Non-pigmented ciliary epithelial cell (primary cell): ENCODE data around the gene SORCS2.

Experiments used
- DNase-seq: peaks from one replicate; pipeline ENCODE4 v3.0.0-alpha.2; 2010; ENCODE audit warnings: low read depth

The SORCS2 gene

DNA sequence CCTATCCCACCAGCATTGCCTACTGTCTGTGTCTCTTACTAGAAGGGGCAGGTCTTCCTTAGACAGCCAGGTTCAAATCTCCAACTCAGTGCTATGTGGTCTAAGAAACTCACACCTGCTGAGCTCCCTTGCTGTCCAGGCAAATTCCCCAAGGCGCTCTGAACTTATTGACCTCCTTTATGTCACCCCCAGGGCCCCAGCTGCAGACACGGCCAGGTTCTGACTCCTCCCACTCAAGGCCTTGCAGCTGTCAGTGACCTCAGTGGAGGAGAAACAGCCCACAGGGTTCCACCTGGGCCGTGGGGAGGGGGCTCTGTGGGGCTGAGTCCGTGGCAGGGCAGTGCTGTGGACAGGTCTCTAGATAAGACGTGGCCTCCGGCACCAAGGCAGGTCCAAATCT lies 284.5 kb downstream of the SORCS2 start:
- DNase-seq: no peak

DNA sequence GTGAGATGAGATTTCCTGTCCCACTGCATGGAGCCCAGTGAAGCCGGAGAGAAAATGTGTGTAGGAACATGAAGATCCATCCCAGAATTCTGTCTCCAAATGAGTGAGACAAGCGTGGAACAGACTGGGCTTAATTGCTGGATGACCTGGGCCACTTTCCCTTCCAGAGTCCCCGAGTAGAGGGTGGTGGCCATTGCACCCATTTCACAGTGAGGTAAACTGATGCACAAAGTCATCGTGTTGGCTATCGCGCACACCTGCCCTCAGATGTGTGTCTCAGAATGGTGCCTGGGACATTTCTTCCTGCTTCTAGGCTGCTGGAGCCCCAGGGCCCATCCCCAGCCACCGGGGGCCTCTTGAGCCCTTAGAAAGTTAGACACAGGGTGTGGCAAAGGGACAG lies 285.4 kb downstream of the SORCS2 start:
- DNase-seq: no peak

DNA sequence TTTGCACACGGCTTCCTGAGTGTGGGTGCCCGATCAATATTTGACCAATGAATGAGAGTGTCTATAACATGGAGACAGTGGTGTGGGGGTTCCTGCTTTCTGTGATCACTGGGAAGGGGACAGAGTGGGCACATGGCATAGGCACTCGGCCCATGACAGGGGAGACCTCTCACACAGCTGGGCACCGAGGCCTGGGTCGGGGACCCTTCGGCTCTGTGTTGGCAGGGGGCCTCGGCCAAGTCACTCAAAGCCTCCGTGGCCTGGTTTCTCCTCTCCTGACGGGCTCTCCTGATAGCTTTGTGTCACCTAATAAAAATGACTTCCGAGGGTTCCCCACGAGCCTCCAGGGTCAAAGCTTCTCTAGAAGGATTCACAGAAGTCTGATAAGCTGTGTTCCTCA lies 286.3 kb downstream of the SORCS2 start:
- DNase-seq: no peak

DNA sequence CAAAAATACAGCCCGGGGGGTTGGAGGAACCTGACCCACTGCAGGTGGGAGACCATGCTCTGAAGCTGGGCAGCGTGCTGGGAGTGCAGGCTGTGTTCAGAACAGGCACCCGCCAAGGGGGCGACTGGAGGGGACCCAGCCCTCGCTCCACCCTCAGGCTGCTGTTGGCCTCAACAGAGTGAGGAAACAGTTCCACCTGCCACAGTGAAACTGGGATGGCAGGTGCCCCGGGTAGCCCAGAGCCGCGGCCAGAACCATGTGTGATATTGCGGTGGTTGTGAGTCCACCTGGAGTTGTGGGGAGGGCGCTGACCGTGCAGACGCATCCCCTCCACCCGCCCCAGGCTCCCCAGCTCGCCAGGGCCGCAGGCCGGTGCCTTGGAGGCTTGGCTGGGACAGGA lies 288.1 kb downstream of the SORCS2 start:
- no peak for DNase-seq

DNA sequence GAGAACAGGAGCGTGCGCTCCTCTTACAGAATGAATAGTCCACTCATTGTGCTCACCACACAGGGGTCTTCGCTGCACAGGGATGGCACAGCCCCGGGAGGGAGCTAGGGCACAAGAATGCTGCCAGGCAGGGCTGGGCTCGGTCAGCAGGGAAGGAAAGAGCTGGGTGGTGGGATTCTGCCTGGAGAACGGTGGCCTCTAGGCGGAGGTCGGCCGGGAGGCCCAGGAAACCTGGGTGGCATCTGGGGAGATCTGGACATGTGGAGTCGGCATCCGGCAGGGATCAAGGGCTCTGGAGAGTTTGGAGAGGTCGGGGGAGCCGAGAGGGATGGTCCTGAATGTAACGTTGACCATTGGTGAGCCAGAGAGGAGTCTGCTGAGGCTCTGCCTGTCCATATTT lies 288.9 kb downstream of the SORCS2 start:
- no peak for DNase-seq

DNA sequence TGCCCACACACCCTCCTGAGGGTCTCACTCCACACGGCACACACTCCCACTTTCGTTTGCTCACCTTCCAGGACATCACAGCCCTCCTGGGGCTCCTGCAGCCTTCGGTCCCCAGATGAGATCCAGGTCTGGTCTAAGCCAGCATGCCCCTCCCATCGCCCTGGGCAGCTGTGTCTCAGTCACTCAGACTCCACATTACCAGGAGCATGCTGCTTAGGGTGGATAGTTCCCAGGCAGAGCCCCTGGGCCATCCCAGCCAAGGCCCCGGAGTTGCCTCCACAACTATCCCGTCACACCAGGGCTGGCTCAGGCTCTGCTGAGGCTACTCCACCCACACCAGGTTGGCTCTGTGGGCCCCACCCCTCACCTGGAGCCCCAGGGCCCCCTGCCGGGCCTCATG lies 292.8 kb downstream of the SORCS2 start:
- no peak for DNase-seq

DNA sequence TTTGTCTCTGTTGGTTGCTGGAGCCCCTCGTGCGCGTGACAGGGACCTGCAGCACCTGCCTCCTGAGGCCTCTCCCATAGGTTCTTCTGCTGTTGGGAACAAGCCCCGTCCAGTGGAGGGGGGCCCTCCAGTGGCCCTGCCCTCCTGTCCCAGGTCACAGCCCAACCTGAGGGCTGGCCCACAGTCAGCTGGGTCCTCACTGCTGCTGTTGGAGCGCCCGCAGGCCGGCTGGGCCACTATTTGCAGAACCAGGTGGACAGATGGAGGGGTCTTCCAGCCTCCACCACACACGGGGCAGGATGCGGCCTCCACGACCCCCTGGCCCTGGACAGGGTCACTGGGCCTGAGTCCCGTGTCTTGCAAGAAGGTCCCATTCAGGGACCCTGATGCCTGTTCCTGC lies 293.8 kb downstream of the SORCS2 start:
- DNase-seq: no peak

DNA sequence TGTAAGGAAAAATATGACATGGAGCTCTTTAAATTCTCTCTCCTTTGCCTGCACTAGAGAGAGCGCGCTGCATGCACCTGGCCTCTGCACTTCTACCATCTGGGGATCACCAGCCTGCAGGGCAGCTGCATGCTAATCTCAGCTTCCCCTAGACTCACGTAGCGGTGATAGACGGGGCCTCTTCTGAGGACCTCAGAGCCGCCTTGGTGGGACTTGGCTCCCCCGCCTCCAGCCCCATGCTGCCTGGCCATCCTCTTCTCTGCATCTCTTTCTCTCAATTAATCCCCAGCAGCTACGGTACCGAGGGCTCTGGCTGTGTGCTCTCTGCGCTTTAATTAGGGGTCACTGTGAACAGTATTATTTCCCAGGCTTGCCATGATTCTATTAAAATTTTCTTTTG lies 295.2 kb downstream of the SORCS2 start:
- no peak for DNase-seq

DNA sequence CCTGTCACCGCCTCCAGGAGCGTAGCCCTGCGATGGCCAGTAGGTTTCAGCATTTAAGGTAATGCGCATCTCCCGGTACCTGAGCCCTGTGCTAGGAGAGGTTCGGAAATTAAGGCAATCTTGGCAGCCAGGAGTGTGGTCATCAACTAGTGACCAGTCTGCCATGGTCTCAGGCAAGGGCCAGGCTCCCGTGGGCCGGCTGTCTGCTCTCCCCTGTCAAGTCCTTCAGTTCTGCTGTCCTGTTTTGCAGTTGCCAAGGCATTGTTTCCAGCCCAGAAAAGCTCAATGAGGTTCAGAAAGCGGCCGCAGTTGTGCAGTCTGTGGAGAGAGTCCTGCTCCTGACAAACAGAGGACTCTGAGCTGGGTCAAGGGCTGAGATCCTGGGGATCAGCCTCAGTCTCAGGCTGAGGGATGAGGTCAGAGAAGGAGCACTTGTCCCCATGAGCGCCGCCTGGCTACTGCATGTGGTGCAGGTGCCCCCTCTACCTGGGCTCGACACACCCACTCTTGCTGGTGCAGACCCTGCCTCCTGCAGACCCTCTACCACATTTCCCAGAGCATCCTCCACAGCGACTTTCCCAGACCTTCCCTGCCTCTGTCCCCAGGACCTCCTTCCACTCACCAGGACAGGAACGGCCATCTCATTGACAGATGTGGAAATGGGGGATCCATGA lies 295.8 kb downstream of the SORCS2 start:
- no peak for DNase-seq

DNA sequence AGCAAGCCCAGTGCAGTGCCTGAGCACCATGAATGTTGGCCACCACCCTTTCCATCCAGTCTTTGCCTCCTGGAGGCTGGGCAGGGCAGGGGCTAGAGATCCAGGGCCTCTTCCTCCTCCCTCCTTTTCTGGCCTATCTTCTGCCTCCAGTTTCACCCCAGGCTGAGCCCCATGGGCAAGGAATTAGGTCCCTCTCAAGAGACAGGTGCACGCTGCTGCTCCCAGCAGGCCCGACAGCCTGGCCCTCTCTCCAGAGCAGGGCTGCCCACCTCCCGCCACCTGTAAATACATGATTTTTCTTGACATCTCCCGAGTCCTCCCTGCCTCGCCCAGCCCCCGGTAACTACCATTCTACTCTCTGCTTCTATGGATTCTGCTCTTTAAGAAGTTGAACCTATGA lies 299.6 kb downstream of the SORCS2 start:
- DNase-seq: no peak

DNA sequence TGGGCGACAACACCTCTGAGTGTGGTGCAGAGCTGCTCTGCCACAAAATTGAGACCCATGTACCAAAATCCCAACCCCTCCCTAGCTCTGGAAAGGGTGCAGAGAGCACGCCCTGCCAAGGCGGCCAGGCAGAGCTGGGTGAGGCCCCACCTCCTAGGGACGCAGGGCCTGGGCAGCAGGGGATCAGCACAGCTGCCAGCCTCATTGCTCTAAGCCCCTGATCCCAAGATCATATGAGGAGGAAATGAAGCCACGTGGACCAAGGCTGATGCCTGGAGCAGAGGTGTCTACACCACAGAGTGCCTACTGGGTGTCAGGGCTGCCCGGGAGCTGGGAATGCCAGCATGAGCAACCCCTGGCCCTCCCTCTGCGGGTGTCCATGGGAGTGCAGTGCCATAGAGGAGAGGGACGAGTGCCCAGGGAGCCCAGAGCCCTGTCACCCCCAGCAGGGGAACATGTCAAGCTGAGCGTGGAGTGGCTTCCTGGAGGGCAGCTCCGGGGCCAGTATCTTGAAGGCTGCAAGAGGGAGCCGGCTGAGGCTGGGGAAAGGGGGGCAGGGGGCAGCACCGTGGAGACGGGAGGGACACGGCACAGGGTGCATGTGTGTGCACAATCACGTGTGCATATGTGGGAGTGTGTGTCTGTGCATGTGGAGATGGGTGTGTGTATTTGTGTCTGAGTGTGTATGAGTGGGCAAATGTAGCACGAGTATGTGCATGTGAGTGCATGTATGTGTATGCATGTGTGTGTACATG lies 306.3 kb downstream of the SORCS2 start:
- no peak for DNase-seq

DNA sequence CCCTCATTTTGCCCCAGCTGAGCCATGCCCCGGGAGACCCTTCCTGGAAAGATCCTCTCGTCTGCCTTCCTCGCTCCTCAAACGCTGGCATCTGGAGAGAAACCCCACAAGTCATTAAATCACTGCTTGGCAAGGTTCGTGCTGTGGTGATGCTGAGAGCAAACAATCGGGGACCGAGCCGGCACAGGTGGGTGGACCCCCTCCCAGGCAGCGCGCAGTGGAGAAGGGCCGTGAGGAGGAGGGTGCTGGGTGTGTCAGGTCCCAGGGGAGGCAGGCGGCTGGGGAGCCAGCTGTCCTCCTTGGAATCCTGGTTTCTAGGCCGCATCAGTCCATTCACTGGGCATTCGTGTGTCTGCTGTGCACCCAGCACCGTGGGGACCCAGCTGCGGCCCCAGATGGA lies 307.3 kb downstream of the SORCS2 start:
- no peak for DNase-seq

DNA sequence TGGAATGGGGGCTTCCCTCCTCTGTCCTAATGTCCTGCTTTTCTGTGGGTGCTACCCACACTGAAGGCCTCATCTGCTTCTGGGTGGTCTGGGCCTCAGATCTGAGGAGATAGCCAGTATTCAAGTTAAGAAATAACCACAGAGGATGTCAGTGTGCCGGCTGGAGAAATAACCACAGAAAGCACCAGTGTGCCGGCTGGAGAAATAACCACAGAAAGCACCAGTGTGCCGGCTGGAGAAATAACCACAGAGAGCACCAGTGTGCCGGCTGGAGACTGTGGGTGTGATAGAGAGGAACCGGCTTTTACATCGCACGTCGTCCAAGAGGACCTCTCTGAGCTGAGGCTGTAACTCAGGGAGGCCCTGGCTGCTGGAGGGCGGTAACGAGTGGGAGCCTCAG lies 308.1 kb downstream of the SORCS2 start:
- no peak for DNase-seq

DNA sequence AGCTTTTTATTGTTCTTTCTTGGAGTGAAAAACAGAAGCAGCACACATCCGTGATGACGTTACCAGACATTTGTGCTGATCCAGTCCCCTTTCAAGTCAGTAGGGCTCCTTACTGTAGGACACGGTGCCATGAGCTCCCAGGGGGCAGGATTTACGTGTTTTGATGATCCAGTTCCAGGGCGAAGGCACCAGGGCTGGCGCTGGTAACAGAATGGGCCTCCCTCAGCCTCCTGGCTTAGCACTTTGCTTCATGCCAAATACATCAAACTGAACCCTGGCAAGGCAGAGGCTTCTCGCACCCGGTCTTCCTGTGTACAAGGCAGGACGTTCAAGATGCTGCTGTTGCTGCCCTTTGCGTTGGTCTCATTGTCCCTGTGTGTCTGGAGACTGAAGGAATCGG lies 309.0 kb downstream of the SORCS2 start:
- no peak for DNase-seq

DNA sequence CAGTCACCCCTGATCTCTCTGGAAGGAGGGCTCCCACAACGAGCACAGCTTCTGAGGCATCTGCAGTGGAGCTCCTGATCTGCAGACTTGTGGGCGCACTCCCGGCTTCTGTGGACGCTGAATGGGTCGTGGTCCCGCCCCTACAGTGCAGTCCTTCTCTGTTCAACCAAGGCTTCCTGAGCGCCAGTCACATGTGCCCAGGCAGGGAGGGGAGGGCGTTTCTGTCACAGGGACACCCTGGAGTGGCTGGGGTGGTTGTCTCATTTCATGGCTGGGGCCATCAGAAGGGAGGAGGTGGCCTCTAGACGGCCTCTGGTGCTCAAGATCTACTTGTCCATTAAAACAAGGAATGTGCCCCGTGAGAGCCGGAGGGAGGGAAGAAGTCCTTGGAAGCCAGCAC lies 309.5 kb downstream of the SORCS2 start:
- no peak for DNase-seq

DNA sequence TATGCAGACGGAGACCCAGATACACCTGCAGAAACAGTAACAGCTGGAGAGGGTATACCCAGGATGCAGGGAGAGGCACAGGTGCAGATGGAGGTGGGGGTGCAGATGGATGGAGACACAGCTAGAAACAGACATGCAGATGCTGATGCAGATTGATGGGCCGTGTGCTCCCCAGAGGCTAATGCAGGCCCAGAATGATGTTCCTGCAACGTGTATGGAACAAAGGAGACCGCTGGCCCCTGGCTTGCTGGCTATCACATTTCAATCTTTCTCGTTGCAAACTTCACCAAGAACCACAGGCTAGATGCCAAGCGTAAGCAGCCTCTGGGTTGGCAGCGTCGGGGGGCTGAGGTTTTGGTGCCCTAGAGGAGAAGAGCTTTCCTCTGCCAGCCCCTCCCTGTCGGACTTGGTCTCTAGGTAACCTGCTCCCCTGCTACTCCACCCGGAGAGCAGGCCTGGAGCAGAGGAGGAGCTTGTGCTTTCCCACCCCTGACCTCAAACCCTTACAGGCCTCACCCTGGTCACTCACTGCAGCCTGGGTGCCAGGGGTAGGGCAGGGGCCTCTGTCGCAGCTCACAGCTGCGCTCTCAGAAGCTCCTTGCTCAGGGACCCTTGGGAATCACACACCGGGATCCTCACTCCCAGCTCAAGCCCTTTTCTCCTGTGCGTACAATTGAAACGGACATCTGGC lies 311.4 kb downstream of the SORCS2 start:
- DNase-seq: no peak

DNA sequence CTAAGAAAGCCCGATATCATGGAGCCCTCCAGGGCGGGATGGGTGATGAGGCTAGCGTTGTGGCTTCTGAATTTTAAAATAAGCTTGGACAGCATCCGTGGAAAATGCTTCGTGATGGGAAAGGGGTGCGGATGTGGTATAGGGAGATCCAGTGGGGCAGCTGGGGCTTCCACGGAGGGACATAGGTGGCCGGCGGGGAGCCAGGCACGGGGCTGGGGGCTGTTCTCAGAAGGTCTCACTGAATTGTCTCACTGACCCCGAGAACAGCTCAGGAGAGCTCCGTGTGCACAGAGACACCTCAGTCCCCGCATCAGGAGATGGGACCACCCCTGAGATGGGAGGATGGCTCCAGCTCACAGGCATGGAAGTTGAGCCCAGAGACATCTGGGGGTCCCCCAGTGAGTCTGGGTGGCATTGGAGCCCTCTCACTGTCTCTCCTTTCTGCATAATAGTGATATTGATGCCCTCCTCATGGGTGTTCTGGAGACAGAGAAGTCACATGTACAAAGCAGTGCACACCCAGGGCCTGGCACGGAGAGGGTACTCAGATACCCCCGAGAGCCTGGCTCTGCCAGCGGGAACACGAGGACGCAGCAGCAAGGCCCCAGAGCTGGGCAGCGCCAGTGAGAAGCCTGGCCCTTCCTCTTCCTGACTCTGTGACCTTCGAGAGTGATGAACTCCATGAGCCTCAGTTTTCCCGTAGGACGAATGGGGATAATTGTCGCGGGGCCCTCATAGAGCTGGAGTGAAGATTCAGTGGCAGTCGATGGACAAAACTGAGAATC lies 313.0 kb downstream of the SORCS2 start:
- no peak for DNase-seq

DNA sequence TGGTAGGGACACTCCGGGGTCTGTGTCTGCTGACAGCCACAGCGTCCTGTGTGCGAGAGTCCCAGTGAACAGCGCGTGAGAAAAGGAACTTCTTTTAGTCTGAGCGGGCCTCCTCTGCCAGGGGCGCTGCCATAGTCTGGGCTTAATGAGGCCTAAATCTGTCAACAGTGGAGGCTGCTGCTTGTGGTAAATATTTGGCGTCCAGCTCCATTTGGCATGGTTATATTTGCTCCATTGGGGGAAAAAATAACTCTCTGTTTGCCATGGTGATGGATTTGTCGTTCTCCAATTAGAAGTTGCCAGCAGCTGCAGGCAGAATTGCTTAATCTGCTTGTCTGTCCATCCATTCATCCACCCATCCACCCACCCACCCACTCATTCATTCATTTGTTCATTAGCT lies 313.8 kb downstream of the SORCS2 start:
- DNase-seq: no peak

DNA sequence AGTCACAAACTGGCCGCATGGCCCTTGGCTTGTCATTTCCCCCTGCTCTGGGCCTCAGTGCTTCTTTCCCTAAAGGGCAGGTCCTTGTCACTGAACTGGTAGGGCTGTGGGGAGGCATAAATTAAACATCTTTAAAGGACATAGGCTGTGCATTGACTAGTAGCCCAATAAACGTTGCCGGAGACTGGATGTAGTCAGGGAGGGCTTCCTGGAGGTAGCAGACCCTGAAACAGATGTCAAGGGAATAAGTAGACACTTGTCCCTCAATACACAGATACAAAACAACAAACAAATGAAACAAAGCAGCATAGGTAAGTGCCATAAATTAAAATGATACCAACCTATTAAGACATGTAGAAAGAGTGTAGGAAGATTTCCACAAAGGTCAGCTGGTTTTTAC lies 314.2 kb downstream of the SORCS2 start:
- no peak for DNase-seq

DNA sequence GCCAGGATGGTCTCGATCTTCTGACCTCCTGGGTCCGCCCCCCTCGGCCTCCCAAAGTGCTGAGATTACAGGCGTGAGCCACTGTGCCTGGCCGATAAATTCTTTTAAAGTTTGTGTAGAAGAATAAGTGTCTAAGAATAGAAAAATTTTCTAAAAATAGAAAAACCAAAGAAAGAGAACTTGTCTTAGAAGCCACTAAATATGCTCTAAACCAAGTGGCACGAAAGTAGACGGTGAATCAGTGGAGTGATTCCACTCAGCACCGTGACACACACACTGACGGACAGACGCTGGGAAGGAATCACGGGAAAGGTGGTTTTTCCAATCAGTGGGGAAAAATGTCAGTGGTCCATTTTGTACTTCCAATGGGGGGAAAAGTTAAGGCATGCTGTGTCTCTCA lies 315.0 kb downstream of the SORCS2 start:
- DNase-seq: no peak

DNA sequence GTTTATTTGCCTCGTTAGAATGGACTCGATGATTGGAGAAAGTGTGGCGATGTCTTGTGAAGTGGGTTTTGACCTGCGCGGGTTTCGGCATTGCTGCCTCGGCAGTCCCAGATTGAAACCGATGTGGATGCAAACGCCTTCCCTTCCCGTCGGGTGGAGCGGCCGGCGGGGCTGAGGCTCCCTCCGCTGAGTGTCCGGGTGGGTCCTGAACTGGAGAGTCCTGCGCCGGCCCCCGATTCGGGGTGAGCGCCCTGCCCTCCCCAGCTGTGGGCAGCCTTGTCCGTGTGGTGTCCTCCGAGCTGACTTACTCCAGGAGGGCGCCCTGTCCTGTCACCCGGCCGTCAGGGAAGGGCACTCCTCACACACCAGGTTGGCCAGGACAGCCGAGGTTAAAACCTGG lies 317.7 kb downstream of the SORCS2 start:
- no peak for DNase-seq

DNA sequence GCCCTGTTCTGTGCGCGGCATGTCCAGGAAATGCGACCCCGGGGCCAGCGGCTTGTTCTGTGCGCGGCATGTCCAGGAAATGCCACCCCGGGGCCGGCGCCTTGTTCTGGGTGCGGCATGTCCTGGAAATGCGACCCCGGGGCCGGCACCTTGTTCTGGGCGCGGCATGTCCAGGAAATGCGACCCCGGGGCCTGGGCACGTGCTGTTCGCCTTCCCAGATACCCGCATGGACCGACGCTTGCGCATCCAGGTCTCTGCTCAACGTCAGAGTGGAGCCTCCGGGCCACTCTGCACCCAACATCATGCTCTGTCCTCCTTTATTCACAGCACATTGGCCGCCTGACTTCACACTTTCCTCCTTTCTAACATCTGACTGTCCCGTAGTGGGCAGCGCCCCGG lies 318.2 kb downstream of the SORCS2 start:
- DNase-seq: no peak

DNA sequence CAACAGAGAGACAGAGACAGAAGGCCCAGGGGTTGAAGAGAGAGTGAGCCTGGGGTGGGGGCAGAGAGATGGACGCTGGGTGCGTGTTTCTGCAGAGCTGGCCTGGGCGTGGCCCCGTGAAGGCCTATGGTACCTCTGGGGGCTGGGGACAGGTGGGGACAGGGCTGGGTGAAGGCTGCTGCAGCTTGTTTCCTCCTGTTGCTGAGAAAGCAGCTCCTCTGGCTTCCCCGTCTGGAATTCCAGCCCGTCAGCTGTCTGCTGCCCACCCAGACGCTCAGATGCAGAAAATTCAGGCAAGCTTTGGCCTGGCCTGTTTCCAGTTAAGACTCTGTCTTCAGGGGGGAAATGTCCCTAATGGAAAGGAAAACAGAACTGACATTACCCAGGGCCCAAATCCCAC lies 319.2 kb downstream of the SORCS2 start:
- no peak for DNase-seq
